ENCODE measurements around the gene ARRDC1. TPM values are rescaled to one million over a fixed set of nuclear protein-coding genes. Genes with fewer than 3 reads are reported as not detected.

The ARRDC1 gene, protein sequence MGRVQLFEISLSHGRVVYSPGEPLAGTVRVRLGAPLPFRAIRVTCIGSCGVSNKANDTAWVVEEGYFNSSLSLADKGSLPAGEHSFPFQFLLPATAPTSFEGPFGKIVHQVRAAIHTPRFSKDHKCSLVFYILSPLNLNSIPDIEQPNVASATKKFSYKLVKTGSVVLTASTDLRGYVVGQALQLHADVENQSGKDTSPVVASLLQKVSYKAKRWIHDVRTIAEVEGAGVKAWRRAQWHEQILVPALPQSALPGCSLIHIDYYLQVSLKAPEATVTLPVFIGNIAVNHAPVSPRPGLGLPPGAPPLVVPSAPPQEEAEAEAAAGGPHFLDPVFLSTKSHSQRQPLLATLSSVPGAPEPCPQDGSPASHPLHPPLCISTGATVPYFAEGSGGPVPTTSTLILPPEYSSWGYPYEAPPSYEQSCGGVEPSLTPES
- total RNA-seq (2022; extraction: Qiagen RNA extraction; ENCODE audit: low read depth), result 20.8 to 29.0 TPM (median 24.6 TPM) in 5 replicates

DNA sequence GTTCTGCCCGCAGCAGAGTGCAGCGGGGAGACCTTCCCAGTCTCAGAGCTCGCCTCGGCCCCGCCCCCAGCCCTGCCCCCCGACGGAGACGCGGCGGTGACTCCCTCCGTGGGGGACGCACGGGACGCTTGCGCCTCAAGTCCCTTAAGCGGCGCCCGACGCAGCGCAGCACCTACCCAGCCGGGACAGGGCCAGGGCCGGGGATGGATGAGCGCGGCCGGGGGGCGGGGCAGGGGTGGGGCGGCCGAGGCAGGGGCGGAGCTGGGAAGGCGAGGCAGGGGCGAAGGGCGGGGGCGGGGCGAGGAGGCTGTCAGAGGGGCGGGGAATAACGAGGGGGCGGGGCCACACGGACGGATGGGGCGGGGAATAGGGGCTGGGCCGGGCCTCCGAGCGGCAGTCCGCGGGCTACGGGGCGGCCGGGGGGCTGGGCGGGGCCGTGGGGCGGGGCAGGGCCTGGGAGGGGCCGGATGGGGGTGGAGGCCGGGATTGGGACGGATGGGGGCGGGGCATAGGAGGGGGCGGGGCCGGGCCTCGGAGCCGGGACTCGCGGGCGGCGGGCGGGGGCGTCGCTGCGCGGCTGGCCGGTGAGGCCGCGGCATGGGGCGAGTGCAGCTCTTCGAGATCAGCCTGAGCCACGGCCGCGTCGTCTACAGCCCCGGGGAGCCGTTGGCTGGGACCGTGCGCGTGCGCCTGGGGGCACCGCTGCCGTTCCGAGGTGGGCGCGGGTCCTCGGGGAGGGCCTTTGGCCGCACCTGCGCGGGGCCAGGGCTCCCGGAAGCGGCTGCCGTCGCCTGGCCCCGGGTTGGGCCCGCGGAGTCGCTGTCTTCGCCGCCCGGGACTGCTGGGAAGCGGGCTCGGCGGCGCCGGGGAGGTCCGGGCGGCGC, at the start of gene ARRDC1:
Gene ARRDC1, plus strand, starts transcription at position 566 of the 884 bp plus-strand sequence. Its CDS starts 32 bp downstream, at position 598.

DNA sequence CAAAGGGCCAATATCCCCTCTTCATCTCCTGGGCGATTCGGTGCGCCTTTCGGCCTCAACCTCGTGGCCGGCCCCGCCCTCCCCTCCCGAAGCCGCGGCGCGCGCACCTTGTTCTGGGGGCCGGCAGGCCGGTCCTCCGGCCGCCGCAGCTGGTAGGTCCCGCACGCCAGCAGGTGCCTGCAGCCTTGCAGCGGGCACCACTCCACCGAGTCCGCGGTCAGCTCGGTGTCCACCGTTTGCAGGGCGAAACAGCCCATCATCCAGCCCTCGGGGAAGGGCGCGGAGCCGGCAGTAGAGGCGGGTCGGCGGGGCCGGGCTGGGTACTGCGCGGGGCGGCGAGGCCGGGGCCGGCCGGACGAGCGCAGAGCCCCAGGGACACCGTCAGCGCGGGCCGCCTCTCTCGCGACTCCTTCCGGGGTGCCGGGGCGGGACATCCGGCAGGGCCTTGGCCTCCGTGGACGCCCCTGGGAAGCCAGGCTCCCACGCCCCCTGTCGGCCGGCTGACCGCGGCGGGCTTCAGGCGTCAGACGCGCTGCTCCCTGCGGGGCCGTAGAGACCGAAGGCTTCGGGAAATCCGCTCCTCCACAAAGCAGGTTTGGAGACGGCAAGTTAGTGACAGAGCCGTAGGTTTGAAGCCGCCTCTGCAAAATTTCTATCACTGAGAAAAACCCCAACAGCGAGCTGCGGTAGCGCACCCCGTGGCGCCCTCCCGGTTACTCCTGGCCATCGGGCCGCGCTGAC, 26.8 kb upstream of the ARRDC1 start, which contains the start of gene DPH7:
Gene DPH7, minus strand, starts transcription at position 408 of the 741 bp plus-strand sequence. Its CDS starts 148 bp downstream, at position 260.

DNA sequence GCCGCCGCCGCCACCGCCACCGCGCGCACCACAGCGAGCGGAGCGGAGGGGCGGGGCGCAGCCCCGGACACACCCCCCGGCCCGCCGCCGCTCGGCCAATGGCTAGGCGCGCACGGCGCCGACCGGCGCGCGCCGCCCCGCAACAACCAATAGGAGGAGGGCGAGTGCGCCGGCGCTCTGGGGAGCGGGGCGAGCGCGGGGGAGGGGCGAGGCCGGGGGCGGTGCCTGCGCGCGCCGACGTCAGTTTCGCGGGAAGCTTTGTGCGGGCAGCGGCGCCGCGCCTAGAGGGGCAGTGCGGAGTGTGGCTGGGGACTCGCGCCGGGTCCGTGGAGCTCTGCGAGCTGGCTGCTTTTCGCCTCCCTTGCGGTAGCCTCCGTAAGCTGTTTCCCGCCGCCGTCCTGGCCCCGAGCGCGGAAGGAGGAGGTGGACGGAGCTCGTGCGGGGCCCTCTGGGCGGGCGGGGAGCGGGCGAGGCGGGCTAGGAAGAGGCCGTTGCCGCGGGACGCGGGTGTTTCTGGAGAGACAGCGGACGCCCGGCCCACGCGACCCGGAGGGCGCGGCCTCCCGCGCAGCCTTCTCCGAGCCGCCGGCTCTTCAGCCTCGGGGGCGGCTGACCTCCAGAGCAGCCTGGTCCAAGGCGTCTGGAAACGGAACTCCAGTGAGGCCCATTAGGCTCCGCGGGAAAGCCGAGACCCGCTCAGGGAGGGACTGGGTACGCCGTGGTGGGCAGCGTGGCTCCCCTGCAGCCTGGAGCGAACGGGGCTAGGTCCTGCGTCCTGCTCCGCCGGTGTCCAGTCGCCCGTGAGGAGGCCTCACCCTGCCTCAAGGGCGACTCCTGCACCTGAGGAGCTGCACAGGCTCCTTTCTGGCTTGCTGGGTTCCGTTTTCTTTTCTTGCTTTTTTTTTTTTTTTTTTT, 14.8 kb upstream of the ARRDC1 start, which contains the start of gene ZMYND19:
Gene ZMYND19, minus strand, starts transcription at position 44 of the 915 bp plus-strand sequence. CDS start 249 bp downstream, outside the sequence.

DNA sequence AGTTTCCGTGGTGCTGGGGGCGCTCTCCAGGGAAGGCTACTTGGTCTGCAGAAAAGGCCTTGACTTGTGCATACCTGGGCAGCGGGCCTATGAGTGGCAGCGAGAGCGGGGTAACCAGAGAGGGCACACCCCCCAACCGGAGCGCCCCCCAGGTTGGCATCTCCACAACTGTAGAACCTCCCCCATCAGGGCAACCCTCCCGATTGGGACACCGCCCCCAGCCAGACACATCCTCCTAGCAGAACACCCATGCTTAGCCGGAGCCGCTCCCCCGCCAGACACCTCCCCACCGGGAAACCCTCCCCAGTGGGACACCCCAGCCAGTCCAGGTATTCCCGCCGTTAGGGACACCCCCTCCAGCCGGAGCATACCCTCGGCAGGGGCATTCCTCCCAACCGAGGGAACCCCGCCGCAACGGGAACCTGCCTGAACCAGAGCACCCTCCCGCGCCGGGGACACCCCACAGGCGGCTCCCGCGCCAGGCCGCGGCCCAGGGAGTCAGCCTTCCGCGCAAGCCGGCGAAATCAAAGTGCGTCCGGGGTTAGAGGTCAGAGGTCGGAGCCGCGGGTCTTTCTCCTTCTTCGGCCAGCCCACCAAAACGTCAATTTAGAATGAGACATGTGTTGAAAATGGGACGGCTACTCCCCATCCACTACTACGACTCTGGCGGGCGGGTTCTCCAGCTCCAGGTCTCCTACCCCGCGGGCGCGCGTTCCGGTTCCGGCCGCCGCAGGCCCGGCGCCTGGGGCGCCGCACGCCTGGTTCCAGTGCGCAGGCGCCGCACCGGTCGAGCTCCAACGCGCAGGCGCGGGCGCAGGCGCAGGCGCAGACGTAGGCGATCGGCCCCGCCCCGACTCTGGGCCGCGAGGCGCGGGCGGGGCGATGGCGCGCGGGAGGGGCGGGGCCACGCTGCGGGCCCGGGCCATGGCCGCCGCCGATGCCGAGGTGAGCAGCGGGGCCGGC, 12.9 kb downstream of the ARRDC1 start, which contains the start of gene EHMT1:
Gene EHMT1, plus strand, starts transcription at position 901 of the 963 bp plus-strand sequence. Its CDS starts 24 bp downstream, at position 925.

Other genes with a start within 250 kb of the ARRDC1 start
- gene EXD3, start 182.5 kb upstream of the ARRDC1 start, total RNA-seq (2022; extraction: Qiagen RNA extraction; ENCODE audit: low read depth), result 5.5 to 6.9 TPM (median 6.3 TPM) in 5 replicates
- 0.66 to 1.7 TPM (median 1.4 TPM) in 5 replicates for gene NOXA1, start 182.3 kb upstream of the ARRDC1 start, total RNA-seq (2022; extraction: Qiagen RNA extraction; ENCODE audit: low read depth)
- 0.13 to 0.40 TPM (median 0.24 TPM) in 5 replicates for gene ENTPD8, start 164.3 kb upstream of the ARRDC1 start, total RNA-seq (2022; extraction: Qiagen RNA extraction; ENCODE audit: low read depth)
- gene NSMF, start 146.4 kb upstream of the ARRDC1 start, total RNA-seq (2022; extraction: Qiagen RNA extraction; ENCODE audit: low read depth), result 30.8 to 44.9 TPM (median 41.4 TPM) in 5 replicates
- 0.63 to 1.2 TPM (median 0.83 TPM) in 5 replicates for gene PNPLA7, start 55.3 kb upstream of the ARRDC1 start, total RNA-seq (2022; extraction: Qiagen RNA extraction; ENCODE audit: low read depth)
- 39.5 to 86.1 TPM (median 78.7 TPM) in 5 replicates for gene MRPL41, start 53.8 kb upstream of the ARRDC1 start, total RNA-seq (2022; extraction: Qiagen RNA extraction; ENCODE audit: low read depth)
- gene DPH7, start 26.8 kb upstream of the ARRDC1 start, total RNA-seq (2022; extraction: Qiagen RNA extraction; ENCODE audit: low read depth), result 24.3 to 29.5 TPM (median 27.4 TPM) in 5 replicates
- gene ZMYND19, start 15.2 kb upstream of the ARRDC1 start, total RNA-seq (2022; extraction: Qiagen RNA extraction; ENCODE audit: low read depth), result 39.3 to 55.6 TPM (median 51.0 TPM) in 5 replicates
- gene EHMT1, start 13.3 kb downstream of the ARRDC1 start, total RNA-seq (2022; extraction: Qiagen RNA extraction; ENCODE audit: low read depth), result 34.9 to 47.4 TPM (median 43.7 TPM) in 5 replicates

Measured in A549 treated with DMSO at 1 μM for 4 hours (cell line).